ENCODE data around the gene TMEM247.

DNA sequence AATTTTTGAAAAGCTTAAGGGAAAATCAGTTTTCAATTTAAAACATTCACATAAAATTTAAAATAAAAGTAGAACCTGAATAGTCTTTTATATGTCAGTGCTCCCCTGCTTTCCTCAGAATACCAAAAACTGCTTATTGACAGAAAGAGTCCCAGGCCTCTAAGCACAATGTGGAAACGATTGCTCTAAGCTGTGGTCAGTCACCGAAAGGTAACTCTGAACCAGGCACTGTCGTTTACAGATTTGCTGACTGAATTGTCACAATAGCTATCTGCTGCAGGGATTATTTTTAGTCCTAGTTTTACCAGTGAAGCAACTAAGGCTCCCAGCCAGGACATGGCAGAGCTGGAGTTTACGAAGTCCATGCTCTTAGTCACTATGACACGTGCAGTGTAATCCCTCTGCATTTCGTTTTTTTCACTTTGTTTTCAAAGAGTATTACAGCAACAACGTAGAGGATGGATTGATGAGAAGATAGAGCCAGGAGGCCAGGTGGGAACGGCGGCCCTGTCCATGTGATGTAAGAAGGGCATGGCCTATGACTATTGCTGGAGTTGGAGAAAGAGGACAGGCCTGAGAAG, 28.1 kb upstream of the TMEM247 start:
- TF ChIP-seq, protein P1, sequence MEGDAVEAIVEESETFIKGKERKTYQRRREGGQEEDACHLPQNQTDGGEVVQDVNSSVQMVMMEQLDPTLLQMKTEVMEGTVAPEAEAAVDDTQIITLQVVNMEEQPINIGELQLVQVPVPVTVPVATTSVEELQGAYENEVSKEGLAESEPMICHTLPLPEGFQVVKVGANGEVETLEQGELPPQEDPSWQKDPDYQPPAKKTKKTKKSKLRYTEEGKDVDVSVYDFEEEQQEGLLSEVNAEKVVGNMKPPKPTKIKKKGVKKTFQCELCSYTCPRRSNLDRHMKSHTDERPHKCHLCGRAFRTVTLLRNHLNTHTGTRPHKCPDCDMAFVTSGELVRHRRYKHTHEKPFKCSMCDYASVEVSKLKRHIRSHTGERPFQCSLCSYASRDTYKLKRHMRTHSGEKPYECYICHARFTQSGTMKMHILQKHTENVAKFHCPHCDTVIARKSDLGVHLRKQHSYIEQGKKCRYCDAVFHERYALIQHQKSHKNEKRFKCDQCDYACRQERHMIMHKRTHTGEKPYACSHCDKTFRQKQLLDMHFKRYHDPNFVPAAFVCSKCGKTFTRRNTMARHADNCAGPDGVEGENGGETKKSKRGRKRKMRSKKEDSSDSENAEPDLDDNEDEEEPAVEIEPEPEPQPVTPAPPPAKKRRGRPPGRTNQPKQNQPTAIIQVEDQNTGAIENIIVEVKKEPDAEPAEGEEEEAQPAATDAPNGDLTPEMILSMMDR (IDR thresholded peaks at IDR 0.05; ENCODE audit: low read depth, low read length, missing input control), result no peak
- no peak for TF ChIP-seq NR2F2 (IDR thresholded peaks at IDR 0.05)
- TF ChIP-seq JUND (IDR thresholded peaks at IDR 0.05), result peak in 1 of 2 donors; percentile 16
- TF ChIP-seq, protein P2, sequence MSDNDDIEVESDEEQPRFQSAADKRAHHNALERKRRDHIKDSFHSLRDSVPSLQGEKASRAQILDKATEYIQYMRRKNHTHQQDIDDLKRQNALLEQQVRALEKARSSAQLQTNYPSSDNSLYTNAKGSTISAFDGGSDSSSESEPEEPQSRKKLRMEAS (IDR thresholded peaks at IDR 0.05), result no peak
- no peak for TF ChIP-seq RAD21 (IDR thresholded peaks at IDR 0.05)
- TF ChIP-seq, protein P3, sequence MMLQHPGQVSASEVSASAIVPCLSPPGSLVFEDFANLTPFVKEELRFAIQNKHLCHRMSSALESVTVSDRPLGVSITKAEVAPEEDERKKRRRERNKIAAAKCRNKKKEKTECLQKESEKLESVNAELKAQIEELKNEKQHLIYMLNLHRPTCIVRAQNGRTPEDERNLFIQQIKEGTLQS (IDR thresholded peaks at IDR 0.05), result no peak
- TF ChIP-seq SP1 (IDR thresholded peaks at IDR 0.05), result no peak
- TF ChIP-seq TAF1 (conservative IDR thresholded peaks at IDR 0.05), result no peak
- TF ChIP-seq GABPA (IDR thresholded peaks at IDR 0.05 in 1 of 2, conservative IDR thresholded peaks at IDR 0.05 in 1 of 2), result no peak
- no peak for TF ChIP-seq EGR1 (IDR thresholded peaks at IDR 0.05; ENCODE audit: low read depth in 2 of 2)
- TF ChIP-seq, protein P4, sequence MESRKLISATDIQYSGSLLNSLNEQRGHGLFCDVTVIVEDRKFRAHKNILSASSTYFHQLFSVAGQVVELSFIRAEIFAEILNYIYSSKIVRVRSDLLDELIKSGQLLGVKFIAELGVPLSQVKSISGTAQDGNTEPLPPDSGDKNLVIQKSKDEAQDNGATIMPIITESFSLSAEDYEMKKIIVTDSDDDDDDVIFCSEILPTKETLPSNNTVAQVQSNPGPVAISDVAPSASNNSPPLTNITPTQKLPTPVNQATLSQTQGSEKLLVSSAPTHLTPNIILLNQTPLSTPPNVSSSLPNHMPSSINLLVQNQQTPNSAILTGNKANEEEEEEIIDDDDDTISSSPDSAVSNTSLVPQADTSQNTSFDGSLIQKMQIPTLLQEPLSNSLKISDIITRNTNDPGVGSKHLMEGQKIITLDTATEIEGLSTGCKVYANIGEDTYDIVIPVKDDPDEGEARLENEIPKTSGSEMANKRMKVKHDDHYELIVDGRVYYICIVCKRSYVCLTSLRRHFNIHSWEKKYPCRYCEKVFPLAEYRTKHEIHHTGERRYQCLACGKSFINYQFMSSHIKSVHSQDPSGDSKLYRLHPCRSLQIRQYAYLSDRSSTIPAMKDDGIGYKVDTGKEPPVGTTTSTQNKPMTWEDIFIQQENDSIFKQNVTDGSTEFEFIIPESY (IDR thresholded peaks at IDR 0.05), result no peak
- TF ChIP-seq YY1 (IDR thresholded peaks at IDR 0.05), result no peak
- TF ChIP-seq, protein P5, sequence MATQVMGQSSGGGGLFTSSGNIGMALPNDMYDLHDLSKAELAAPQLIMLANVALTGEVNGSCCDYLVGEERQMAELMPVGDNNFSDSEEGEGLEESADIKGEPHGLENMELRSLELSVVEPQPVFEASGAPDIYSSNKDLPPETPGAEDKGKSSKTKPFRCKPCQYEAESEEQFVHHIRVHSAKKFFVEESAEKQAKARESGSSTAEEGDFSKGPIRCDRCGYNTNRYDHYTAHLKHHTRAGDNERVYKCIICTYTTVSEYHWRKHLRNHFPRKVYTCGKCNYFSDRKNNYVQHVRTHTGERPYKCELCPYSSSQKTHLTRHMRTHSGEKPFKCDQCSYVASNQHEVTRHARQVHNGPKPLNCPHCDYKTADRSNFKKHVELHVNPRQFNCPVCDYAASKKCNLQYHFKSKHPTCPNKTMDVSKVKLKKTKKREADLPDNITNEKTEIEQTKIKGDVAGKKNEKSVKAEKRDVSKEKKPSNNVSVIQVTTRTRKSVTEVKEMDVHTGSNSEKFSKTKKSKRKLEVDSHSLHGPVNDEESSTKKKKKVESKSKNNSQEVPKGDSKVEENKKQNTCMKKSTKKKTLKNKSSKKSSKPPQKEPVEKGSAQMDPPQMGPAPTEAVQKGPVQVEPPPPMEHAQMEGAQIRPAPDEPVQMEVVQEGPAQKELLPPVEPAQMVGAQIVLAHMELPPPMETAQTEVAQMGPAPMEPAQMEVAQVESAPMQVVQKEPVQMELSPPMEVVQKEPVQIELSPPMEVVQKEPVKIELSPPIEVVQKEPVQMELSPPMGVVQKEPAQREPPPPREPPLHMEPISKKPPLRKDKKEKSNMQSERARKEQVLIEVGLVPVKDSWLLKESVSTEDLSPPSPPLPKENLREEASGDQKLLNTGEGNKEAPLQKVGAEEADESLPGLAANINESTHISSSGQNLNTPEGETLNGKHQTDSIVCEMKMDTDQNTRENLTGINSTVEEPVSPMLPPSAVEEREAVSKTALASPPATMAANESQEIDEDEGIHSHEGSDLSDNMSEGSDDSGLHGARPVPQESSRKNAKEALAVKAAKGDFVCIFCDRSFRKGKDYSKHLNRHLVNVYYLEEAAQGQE (IDR thresholded peaks at IDR 0.05), result no peak
- no peak for TF ChIP-seq FOXA1 (IDR thresholded peaks at IDR 0.05)
